Occipital lobe (tissue), 2 donors: ENCODE measurements around the gene RNF111. TPM values are rescaled to one million over a fixed set of nuclear protein-coding genes. Genes with fewer than 3 reads are reported as not detected.
"Not testable (repeated sequence)": the region's sequence is repeated elsewhere in the genome, so short reads cannot be mapped to it uniquely, and the experiment has no call there.

Experiments used
- DNase-seq: peaks from one replicate; lab custom pipeline; 2025; lab: John Stamatoyannopoulos, UW
- total RNA-seq: library from RNA; depleted of rRNA; stranded (reverse); fragments of >200 nt; gene quantifications from one replicate; pipeline ENCODE4 v1.2.3, GENCODE V29; 2014

Gene RNF111
- total RNA-seq, 1 donor from 2014 or later, result 37.1 TPM

- not testable (repeated sequence) for DNase-seq
Observed at GRCh38 chr15:59000251-59000650, 12.8 kb downstream of the RNF111 start.

- DNase-seq, result no peak
Observed at GRCh38 chr15:59001946-59002345, 14.5 kb downstream of the RNF111 start.

GRCh38 chr15:59002418-59002859 lies 15.0 kb downstream of the RNF111 start:
- DNase-seq, result no peak

GRCh38 chr15:59005579-59005978 lies 18.1 kb downstream of the RNF111 start:
- no peak for DNase-seq

GRCh38 chr15:59008086-59008485 lies 20.6 kb downstream of the RNF111 start:
- no peak for DNase-seq

- DNase-seq, result no peak
Observed at GRCh38 chr15:59011262-59011952, 23.9 kb downstream of the RNF111 start.

- no peak for DNase-seq
Observed at GRCh38 chr15:59013246-59013873, 25.9 kb downstream of the RNF111 start.

- no peak for DNase-seq
Observed at GRCh38 chr15:59014068-59014467, 26.6 kb downstream of the RNF111 start.

- no peak for DNase-seq
Observed at GRCh38 chr15:59017449-59017848, 30.0 kb downstream of the RNF111 start.

GRCh38 chr15:59018833-59019232 lies 31.4 kb downstream of the RNF111 start:
- no peak for DNase-seq

- DNase-seq, result no peak
Observed at GRCh38 chr15:59020322-59020721, 32.9 kb downstream of the RNF111 start.

- no peak for DNase-seq
Observed at GRCh38 chr15:59022188-59022587, 34.7 kb downstream of the RNF111 start.

- no peak for DNase-seq
Observed at GRCh38 chr15:59026207-59026606, 38.7 kb downstream of the RNF111 start.

GRCh38 chr15:59028387-59028955 lies 41.0 kb downstream of the RNF111 start:
- no peak for DNase-seq

GRCh38 chr15:59029554-59029953 lies 42.1 kb downstream of the RNF111 start:
- DNase-seq, result no peak

GRCh38 chr15:59035201-59035600 lies 47.7 kb downstream of the RNF111 start:
- no peak for DNase-seq

GRCh38 chr15:59039225-59039624 lies 51.8 kb downstream of the RNF111 start:
- DNase-seq, result no peak

- no peak for DNase-seq
Observed at GRCh38 chr15:59042041-59042440, 54.6 kb downstream of the RNF111 start.

- no peak for DNase-seq
Observed at GRCh38 chr15:59048897-59049296, 61.4 kb downstream of the RNF111 start.

GRCh38 chr15:59051873-59052861 lies 64.7 kb downstream of the RNF111 start:
- DNase-seq, result no peak

- DNase-seq, result no peak
Observed at GRCh38 chr15:59052915-59053407, 65.5 kb downstream of the RNF111 start.
